Ascending aorta (tissue), 2 donors: Measurements from ENCODE around the gene DGKG. TPM values are rescaled to one million over a fixed set of nuclear protein-coding genes. Genes with fewer than 3 reads are reported as not detected.

Experiments
- DNase-seq, 2 donors: peaks; one replicate each; pipeline ENCODE4 v3.0.0-alpha.2; 2019; ENCODE audit warnings: low spot score in 2 of 2
- H3K27ac ChIP-seq, 2 donors: fragments of 200-600 bp; sonication (generic); one replicate each; pipeline ENCODE4 v1.5.1; 2016 to 2017; ENCODE audit warnings: mild to moderate bottlenecking in 1 of 2
- H3K27me3 ChIP-seq: fragments of 200-600 bp; sonication (generic); one replicate; pipeline ENCODE4 v1.5.1; 2017
- H3K36me3 ChIP-seq, 2 donors: fragments of 200-600 bp; sonication (generic); one replicate each; pipeline ENCODE4 v1.5.1; 2016
- H3K4me1 ChIP-seq, 2 donors: fragments of 200-600 bp; sonication (generic); one replicate each; pipeline ENCODE4 v1.5.1; 2016 to 2017; ENCODE audit warnings: mild to moderate bottlenecking in 1 of 2
- H3K4me3 ChIP-seq, 2 donors: fragments of 200-600 bp; sonication (generic); one replicate each; pipeline ENCODE4 v1.5.1; 2016 to 2017; ENCODE audit warnings: mild to moderate bottlenecking in 1 of 2
- H3K9me3 ChIP-seq, 2 donors: fragments of 200-600 bp; sonication (generic); one replicate each; pipeline ENCODE4 v1.5.1; 2016
- CTCF ChIP-seq, 3 experiments: fragments of 200-600 bp in 2 of 3; fragments of 450-650 bp in 1 of 3; sonication (generic) in 2 of 3; IDR thresholded peaks; one replicate each; pipeline ENCODE4 v1.5.1; 2016 to 2019; ENCODE audit warnings: antibody characterized with exemption in 3 of 3, mild to moderate bottlenecking in 1 of 3, moderate library complexity in 1 of 3
- intact Hi-C: fragments of 100-400 bp; cut with DNase I; formaldehyde crosslinking; loops from one replicate; pipeline ENCODE4 v1.15.1; 2023
- total RNA-seq: library from RNA; depleted of rRNA; stranded (reverse); fragments of >200 nt; gene quantifications from one replicate; pipeline ENCODE4 v1.1.0, GENCODE V29; 2016

The DGKG gene
- total RNA-seq, 1 donor from 2014 or later = 11.1 TPM

GRCh38 chr3:186359078-186359477 is 3.0 kb downstream of the DGKG start:
- DNase-seq = no peak
- Histone ChIP-seq H3K27me3 (no peaks in the 10 kb centered on the region), H3K36me3 (no peaks in the 10 kb centered on the region), H3K4me3 (no peak overlapping the region), H3K9me3 (no peaks in the 10 kb centered on the region), H3K27ac (no peak overlapping the region), H3K4me1 (peaks cover 0 to 9% of the 10 kb centered on the region in 2 donors)
- TF ChIP-seq CTCF (IDR thresholded peaks at IDR 0.05) = no peak
- intact Hi-C loops = no loop called here

GRCh38 chr3:186356152-186356551 is 5.9 kb downstream of the DGKG start:
- no peak for DNase-seq
- H3K4me1 ChIP-seq = no peaks in the 10 kb centered on the region
- no peaks in the 10 kb centered on the region for H3K9me3 ChIP-seq
- H3K36me3 ChIP-seq = no peaks in the 10 kb centered on the region
- TF ChIP-seq CTCF (IDR thresholded peaks at IDR 0.05) = no peak
- H3K4me3 ChIP-seq = no peak overlapping the region
- no peak overlapping the region for H3K27ac ChIP-seq
- intact Hi-C loops = no loop called here
- no peaks in the 10 kb centered on the region for H3K27me3 ChIP-seq

GRCh38 chr3:186354100-186354499 is 7.9 kb downstream of the DGKG start:
- Histone ChIP-seq H3K36me3 (no peaks in the 10 kb centered on the region), H3K9me3 (no peaks in the 10 kb centered on the region), H3K4me1 (no peaks in the 10 kb centered on the region), H3K27me3 (no peaks in the 10 kb centered on the region), H3K27ac (no peak overlapping the region), H3K4me3 (no peak overlapping the region)
- no peak for TF ChIP-seq CTCF (IDR thresholded peaks at IDR 0.05)
- intact Hi-C loops = no loop called here
- DNase-seq = no peak

GRCh38 chr3:186352369-186352768 is 9.7 kb downstream of the DGKG start:
- intact Hi-C loops = no loop called here
- Histone ChIP-seq H3K27me3 (no peaks in the 10 kb centered on the region), H3K4me1 (no peaks in the 10 kb centered on the region)

GRCh38 chr3:186342197-186342596 is 19.8 kb downstream of the DGKG start:
- TF ChIP-seq CTCF (IDR thresholded peaks at IDR 0.05) = no peak
- Histone ChIP-seq H3K27me3 (no peaks in the 10 kb centered on the region), H3K27ac (no peak overlapping the region), H3K4me1 (no peaks in the 10 kb centered on the region), H3K9me3 (no peaks in the 10 kb centered on the region), H3K36me3 (no peaks in the 10 kb centered on the region), H3K4me3 (no peak overlapping the region)
- no peak for DNase-seq
- intact Hi-C loops = no loop called here

More at GRCh38 chr3:186352369-186352768, 9.7 kb downstream of the DGKG start:
- Histone ChIP-seq H3K27ac (no peak overlapping the region), H3K36me3 (no peaks in the 10 kb centered on the region), H3K4me3 (no peak overlapping the region), H3K9me3 (no peaks in the 10 kb centered on the region)
- no peak for TF ChIP-seq CTCF (IDR thresholded peaks at IDR 0.05)
- no peak for DNase-seq

GRCh38 chr3:186340204-186340603 is 21.8 kb downstream of the DGKG start:
- intact Hi-C loops = no loop called here
- no peak for TF ChIP-seq CTCF (IDR thresholded peaks at IDR 0.05)
- Histone ChIP-seq H3K4me3 (no peak overlapping the region), H3K9me3 (no peaks in the 10 kb centered on the region), H3K4me1 (no peaks in the 10 kb centered on the region), H3K27ac (no peak overlapping the region), H3K36me3 (no peaks in the 10 kb centered on the region), H3K27me3 (no peaks in the 10 kb centered on the region)
- DNase-seq = no peak
